ENCODE results near the gene PRPF8. TPM values are rescaled to one million over a fixed set of nuclear protein-coding genes. Genes with fewer than 3 reads are reported as not detected.
A peak's percentile ranks its signal among the peaks of the same experiment; 100 is the strongest.
"Not testable (repeated sequence)": the region's sequence is repeated elsewhere in the genome, so short reads cannot be mapped to it uniquely, and the experiment has no call there.

PRPF8 gene
- polyA plus RNA-seq, 3 donors: 53.3 to 128 (median 78.0) TPM

DNA sequence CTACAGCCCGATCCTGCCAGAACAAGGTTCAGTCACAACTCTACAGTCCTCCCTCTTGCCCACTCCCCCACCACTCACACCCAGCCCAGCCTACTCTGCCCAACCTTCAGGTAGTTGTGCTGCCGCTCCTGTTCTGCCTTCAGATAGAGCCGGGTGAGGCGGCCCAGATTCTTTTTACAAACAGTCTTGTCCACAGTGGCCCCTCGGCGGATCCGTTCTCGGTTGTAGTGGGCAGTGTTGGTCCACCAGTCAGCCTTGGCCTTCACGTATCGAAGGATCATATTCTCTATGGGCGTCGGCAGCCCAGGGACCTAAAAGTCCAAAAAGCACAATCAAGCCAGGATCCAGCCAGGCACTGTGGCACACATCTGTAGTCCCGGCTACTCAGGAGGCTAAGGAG lies 8.3 kb downstream of the PRPF8 start:
- no peaks in the 10 kb centered on the region for H3K27me3 Mint-ChIP-seq (ENCODE audit: low read depth in 3 of 3)

DNA sequence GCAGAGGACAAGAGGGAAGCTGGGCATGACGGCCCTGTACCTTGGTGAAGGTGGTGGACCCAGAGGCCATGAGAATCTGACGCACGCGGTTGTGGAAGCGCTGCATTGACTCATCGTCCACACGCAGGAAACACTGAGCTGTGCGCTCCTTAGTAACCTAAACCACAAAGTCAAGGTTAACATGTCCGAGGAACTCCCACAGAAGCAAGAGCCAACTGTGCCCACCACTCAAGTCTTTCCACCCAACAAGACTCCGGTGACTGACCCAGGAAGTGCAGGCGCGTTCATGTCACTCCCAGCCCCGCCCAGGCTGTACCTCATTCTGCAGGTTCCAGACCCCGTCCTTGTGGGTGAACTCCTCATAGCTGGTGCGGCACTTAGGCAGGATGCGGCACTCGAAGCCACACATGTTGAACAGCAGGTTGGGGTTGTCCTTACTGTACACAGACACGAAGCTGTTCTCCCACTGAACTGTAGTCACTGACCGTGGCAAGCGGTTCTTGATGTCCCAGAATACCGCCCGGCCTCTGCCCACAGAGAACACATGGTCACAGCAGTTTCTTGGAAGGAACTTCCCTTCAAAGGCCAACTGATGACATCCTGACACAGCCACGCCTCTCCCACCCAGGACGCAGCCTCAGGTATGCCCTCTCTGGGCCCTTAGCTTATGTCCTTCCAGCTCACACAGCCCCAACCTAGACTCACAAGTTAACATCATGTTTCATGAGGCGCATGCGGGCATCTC lies 11.5 kb downstream of the PRPF8 start:
- peaks cover 0 to under 1% (median 0%) of the 10 kb centered on the region in 3 donors for H3K27me3 Mint-ChIP-seq (ENCODE audit: low read depth in 3 of 3)
- Histone ChIP-seq H2AFZ (ENCODE audit: insufficient read depth, low read depth, low read length, poor library complexity, severe bottlenecking) (no peak overlapping the region), H3K27ac (ENCODE audit: low read depth in 1 of 2, low read length in 2 of 2) (peak overlapping the region in 1 of 2 donors; percentile 14), H3K9me3 (replicated peaks in 1 of 2; ENCODE audit: control insufficient read depth in 1 of 2, insufficient read depth in 1 of 2, low read length in 2 of 2) (no peaks in the 10 kb centered on the region), H4K20me1 (ENCODE audit: insufficient read depth, low read length) (peaks cover 86% of the 10 kb centered on the region), H3K4me3 (replicated peaks in 1 of 3; ENCODE audit: low read depth in 2 of 3, low read length in 3 of 3) (no peak overlapping the region), H3K79me2 (ENCODE audit: insufficient read depth, low read length) (peaks cover 15% of the 10 kb centered on the region), H3K9ac (ENCODE audit: insufficient read depth, low read length, poor library complexity, severe bottlenecking) (no peak overlapping the region), H3K4me2 (replicated peaks; ENCODE audit: extremely low read depth, low read length, poor library complexity, severe bottlenecking) (no peak overlapping the region), H3K27me3 (ENCODE audit: control insufficient read depth in 2 of 2, insufficient read depth in 2 of 2, low read length in 2 of 2) (no peaks in the 10 kb centered on the region), H3K36me3 (replicated peaks in 1 of 2; ENCODE audit: control insufficient read depth in 1 of 2, insufficient read depth in 2 of 2, low read length in 2 of 2) (peaks cover 80 to 99% of the 10 kb centered on the region in 2 donors), H3K4me1 (ENCODE audit: control insufficient read depth in 1 of 2, insufficient read depth in 2 of 2, low read length in 2 of 2) (no peaks in the 10 kb centered on the region)
- H3K4me3 Mint-ChIP-seq: no peak overlapping the region
- TF ChIP-seq, protein P1, sequence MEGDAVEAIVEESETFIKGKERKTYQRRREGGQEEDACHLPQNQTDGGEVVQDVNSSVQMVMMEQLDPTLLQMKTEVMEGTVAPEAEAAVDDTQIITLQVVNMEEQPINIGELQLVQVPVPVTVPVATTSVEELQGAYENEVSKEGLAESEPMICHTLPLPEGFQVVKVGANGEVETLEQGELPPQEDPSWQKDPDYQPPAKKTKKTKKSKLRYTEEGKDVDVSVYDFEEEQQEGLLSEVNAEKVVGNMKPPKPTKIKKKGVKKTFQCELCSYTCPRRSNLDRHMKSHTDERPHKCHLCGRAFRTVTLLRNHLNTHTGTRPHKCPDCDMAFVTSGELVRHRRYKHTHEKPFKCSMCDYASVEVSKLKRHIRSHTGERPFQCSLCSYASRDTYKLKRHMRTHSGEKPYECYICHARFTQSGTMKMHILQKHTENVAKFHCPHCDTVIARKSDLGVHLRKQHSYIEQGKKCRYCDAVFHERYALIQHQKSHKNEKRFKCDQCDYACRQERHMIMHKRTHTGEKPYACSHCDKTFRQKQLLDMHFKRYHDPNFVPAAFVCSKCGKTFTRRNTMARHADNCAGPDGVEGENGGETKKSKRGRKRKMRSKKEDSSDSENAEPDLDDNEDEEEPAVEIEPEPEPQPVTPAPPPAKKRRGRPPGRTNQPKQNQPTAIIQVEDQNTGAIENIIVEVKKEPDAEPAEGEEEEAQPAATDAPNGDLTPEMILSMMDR (IDR thresholded peaks at IDR 0.05): no peak
- 84% methylated on average over 26 of the region's 26 CpGs for WGBS (ENCODE audit: insufficient coverage)
- intact Hi-C loops (cut with micrococcal nuclease): loop anchor here (5.0 to 10.0 kb wide), 3 partner anchors 34 to 112 kb away; no protein-coding TSS in a partner anchor
- no peaks in the 10 kb centered on the region for H3K9me3 Mint-ChIP-seq
- H3K27ac Mint-ChIP-seq: peak overlapping the region in 3 of 7 donors; percentile 10 to 71 (median 42)
- peaks cover 89 to 97% of the 10 kb centered on the region in 2 donors for H3K36me3 Mint-ChIP-seq
- no peak for DNase-seq
- peaks cover 6% of the 10 kb centered on the region for H3K4me1 Mint-ChIP-seq

More for the DNA sequence above, 8.3 kb downstream of the PRPF8 start:
- Histone ChIP-seq H3K79me2 (ENCODE audit: insufficient read depth, low read length) (peaks cover 21% of the 10 kb centered on the region), H3K36me3 (replicated peaks in 1 of 2; ENCODE audit: control insufficient read depth in 1 of 2, insufficient read depth in 2 of 2, low read length in 2 of 2) (peaks cover 97 to 99% of the 10 kb centered on the region in 2 donors), H4K20me1 (ENCODE audit: insufficient read depth, low read length) (peaks cover 91% of the 10 kb centered on the region), H2AFZ (ENCODE audit: insufficient read depth, low read depth, low read length, poor library complexity, severe bottlenecking) (no peak overlapping the region), H3K4me3 (replicated peaks in 1 of 3; ENCODE audit: low read depth in 2 of 3, low read length in 3 of 3) (no peak overlapping the region), H3K9ac (ENCODE audit: insufficient read depth, low read length, poor library complexity, severe bottlenecking) (no peak overlapping the region), H3K4me2 (replicated peaks; ENCODE audit: extremely low read depth, low read length, poor library complexity, severe bottlenecking) (no peak overlapping the region), H3K27ac (ENCODE audit: low read depth in 1 of 2, low read length in 2 of 2) (no peak overlapping the region), H3K4me1 (ENCODE audit: control insufficient read depth in 1 of 2, insufficient read depth in 2 of 2, low read length in 2 of 2) (no peaks in the 10 kb centered on the region), H3K9me3 (replicated peaks in 1 of 2; ENCODE audit: control insufficient read depth in 1 of 2, insufficient read depth in 1 of 2, low read length in 2 of 2) (no peaks in the 10 kb centered on the region), H3K27me3 (ENCODE audit: control insufficient read depth in 2 of 2, insufficient read depth in 2 of 2, low read length in 2 of 2) (no peaks in the 10 kb centered on the region)
- Mint-ChIP-seq H3K36me3 (peaks cover 94 to 98% of the 10 kb centered on the region in 2 donors), H3K27ac (peak overlapping the region in 3 of 7 donors; percentile 28 to 57 (median 54)), H3K9me3 (peaks cover 0 to 2% (median 0%) of the 10 kb centered on the region in 7 donors), H3K4me1 (no peaks in the 10 kb centered on the region), H3K4me3 (no peak overlapping the region)
- WGBS (ENCODE audit: insufficient coverage): 98% methylated on average over 12 of the region's 13 CpGs
- DNase-seq: no peak
- intact Hi-C loops (cut with micrococcal nuclease): loop anchor here in 1 of 2 donors (10.0 kb wide), 1 partner anchor 108 kb away; no protein-coding TSS in a partner anchor
- TF ChIP-seq, protein P1 (IDR thresholded peaks at IDR 0.05): no peak

DNA sequence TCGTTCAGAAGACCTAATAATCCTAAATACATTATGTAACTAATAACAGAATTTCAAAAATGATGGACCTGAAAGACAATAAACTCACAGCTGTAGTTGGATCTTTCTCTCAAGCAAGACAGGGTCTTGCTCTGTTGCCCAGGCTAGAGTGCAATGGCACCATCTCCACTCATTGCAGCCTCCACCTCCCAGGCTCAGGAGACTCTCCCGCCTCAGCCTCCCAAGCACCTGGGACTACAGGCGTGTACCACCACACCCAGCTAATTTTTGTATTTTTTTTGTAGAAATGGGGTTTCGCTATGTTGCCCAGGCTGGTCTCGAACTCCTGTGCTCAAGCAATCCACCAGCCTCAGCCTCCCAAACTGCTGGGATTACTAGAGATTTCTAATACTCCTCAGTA lies 20.7 kb downstream of the PRPF8 start:
- H3K27me3 Mint-ChIP-seq (ENCODE audit: low read depth in 3 of 3); H3K9ac ChIP-seq (ENCODE audit: insufficient read depth, low read length, poor library complexity, severe bottlenecking); DNase-seq; H3K27me3 ChIP-seq (ENCODE audit: control insufficient read depth in 2 of 2, insufficient read depth in 2 of 2, low read length in 2 of 2); H3K9me3 ChIP-seq (replicated peaks in 1 of 2; ENCODE audit: control insufficient read depth in 1 of 2, insufficient read depth in 1 of 2, low read length in 2 of 2); H3K4me1 Mint-ChIP-seq; intact Hi-C loops (cut with micrococcal nuclease); H3K4me3 ChIP-seq (replicated peaks in 1 of 3; ENCODE audit: low read depth in 2 of 3, low read length in 3 of 3); H2AFZ ChIP-seq (ENCODE audit: insufficient read depth, low read depth, low read length, poor library complexity, severe bottlenecking); H3K4me1 ChIP-seq (ENCODE audit: control insufficient read depth in 1 of 2, insufficient read depth in 2 of 2, low read length in 2 of 2); H3K9me3 Mint-ChIP-seq; H3K4me3 Mint-ChIP-seq; H3K4me2 ChIP-seq (replicated peaks; ENCODE audit: extremely low read depth, low read length, poor library complexity, severe bottlenecking): not testable (repeated sequence)
- peaks cover 72 to 98% of the 10 kb centered on the region in 2 donors for H3K36me3 Mint-ChIP-seq
- H4K20me1 ChIP-seq (ENCODE audit: insufficient read depth, low read length): peaks cover 76% of the 10 kb centered on the region
- peak overlapping the region in 1 of 7 donors; percentile 32 for H3K27ac Mint-ChIP-seq
- no CpG with 5 or more reads among the region's 5 CpGs for WGBS (ENCODE audit: insufficient coverage)
- peaks cover 82 to 93% of the 10 kb centered on the region in 2 donors for H3K36me3 ChIP-seq (replicated peaks in 1 of 2; ENCODE audit: control insufficient read depth in 1 of 2, insufficient read depth in 2 of 2, low read length in 2 of 2)
- peaks cover 41% of the 10 kb centered on the region for H3K79me2 ChIP-seq (ENCODE audit: insufficient read depth, low read length)
- H3K27ac ChIP-seq (ENCODE audit: low read depth in 1 of 2, low read length in 2 of 2): peak overlapping the region in 1 of 2 donors; percentile 20

Data from CD14-positive monocyte (primary cell).